Esophagus (tissue), 2 donors: ENCODE data around the gene RPS2. TPM values are rescaled to one million over a fixed set of nuclear protein-coding genes. Genes with fewer than 3 reads are reported as not detected.

ENCODE experiments used
- H3K27ac ChIP-seq, 2 donors: one replicate each; pipeline ENCODE4 v1.5.1; 2013; ENCODE audit warnings: low read depth in 2 of 2, mild to moderate bottlenecking in 2 of 2, inconsistent platforms in 1 of 2, low read length in 1 of 2, moderate library complexity in 1 of 2
- H3K27me3 ChIP-seq, 2 donors: one replicate each; pipeline ENCODE4 v1.6.1; 2013; ENCODE audit warnings: low read length in 2 of 2, control low read depth in 1 of 2, mild to moderate bottlenecking in 1 of 2; ENCODE audit not compliant: insufficient read depth in 2 of 2, control insufficient read depth in 1 of 2
- H3K36me3 ChIP-seq, 2 donors: one replicate each; pipeline ENCODE4 v1.6.1; 2013; ENCODE audit warnings: low read length in 1 of 2; ENCODE audit not compliant: control insufficient read depth in 2 of 2, insufficient read depth in 2 of 2
- H3K4me1 ChIP-seq, 2 donors: one replicate each; pipeline ENCODE4 v1.6.1; 2013; ENCODE audit warnings: low read length in 1 of 2; ENCODE audit not compliant: control insufficient read depth in 2 of 2, insufficient read depth in 2 of 2
- H3K4me3 ChIP-seq, 2 donors: one replicate each; pipeline ENCODE4 v1.5.1; 2013; ENCODE audit warnings: low read length in 2 of 2, mild to moderate bottlenecking in 2 of 2, low read depth in 1 of 2, moderate library complexity in 1 of 2
- H3K9me3 ChIP-seq, 2 donors: one replicate each; pipeline ENCODE4 v1.6.1; 2013; ENCODE audit warnings: mild to moderate bottlenecking in 2 of 2, low read depth in 1 of 2, low read length in 1 of 2, moderate library complexity in 1 of 2; ENCODE audit not compliant: control insufficient read depth in 2 of 2, insufficient read depth in 1 of 2
- WGBS, 2 donors: extraction: QIAGEN DNeasy Blood & Tissue Kit; methylation state at CpG; one replicate each; pipeline ENCODE4 v1.1.7; 2013; 5-methylcytosine and 5-hydroxymethylcytosine counted together
- polyA plus RNA-seq, 2 donors: library from polyadenylated mRNA; stranded (reverse); fragments of 200-250 nt; gene quantifications; one replicate each; pipeline ENCODE4 v1.2.3, GENCODE V29; 2013
- donor health status: healthy with polysubstance abuse.
- donor health status: Bipolar disorder and iron deficiency.

The RPS2 gene
- polyA plus RNA-seq, 2 donors, result 2,871 to 3,908 TPM

- peak overlapping the region in 1 of 2 donors; percentile 74 for H3K27ac ChIP-seq
- peaks cover 2 to 19% of the 10 kb centered on the region in 2 donors for H3K36me3 ChIP-seq
- H3K9me3 ChIP-seq, result no peaks in the 10 kb centered on the region
- H3K27me3 ChIP-seq, result peaks cover 0 to 8% of the 10 kb centered on the region in 2 donors
- peaks cover 5 to 40% of the 10 kb centered on the region in 2 donors for H3K4me1 ChIP-seq
- peak overlapping the region in 1 of 2 donors; percentile 76 for H3K4me3 ChIP-seq
- 25 to 28% methylated on average over 19 of the region's 19 CpGs for WGBS, 2 donors
Observed at GRCh38 chr16:1982991-1983543, 18.4 kb upstream of the RPS2 start.

- H3K4me1 ChIP-seq, result peaks cover 5 to 50% of the 10 kb centered on the region in 2 donors
- peaks cover 5 to 28% of the 10 kb centered on the region in 2 donors for H3K36me3 ChIP-seq
- no peak overlapping the region for H3K4me3 ChIP-seq
- 41 to 42% methylated on average over 5 of the region's 5 CpGs for WGBS, 2 donors
- no peaks in the 10 kb centered on the region for H3K9me3 ChIP-seq
- peaks cover 0 to 9% of the 10 kb centered on the region in 2 donors for H3K27me3 ChIP-seq
- peak overlapping the region in 1 of 2 donors; percentile 3 for H3K27ac ChIP-seq
Observed at GRCh38 chr16:1982013-1982433, 17.4 kb upstream of the RPS2 start.

GRCh38 chr16:1981398-1981836 lies 16.8 kb upstream of the RPS2 start, which contains the start of gene NOXO1:
Gene NOXO1 (minus strand): TSS chr16:1981469. CDS start chr16:1981179, 290 bp downstream.
- H3K36me3 ChIP-seq, result peaks cover 5 to 32% of the 10 kb centered on the region in 2 donors
- H3K27me3 ChIP-seq, result peaks cover 0 to 10% of the 10 kb centered on the region in 2 donors
- H3K4me1 ChIP-seq, result peaks cover 5 to 55% of the 10 kb centered on the region in 2 donors
- H3K9me3 ChIP-seq, result no peaks in the 10 kb centered on the region
- peak within 1 kb of the TSS; percentile 1 to 8 for H3K4me3 ChIP-seq
- 29 to 31% methylated on average over 6 of the region's 6 CpGs for WGBS, 2 donors
- peak within 1 kb of the TSS in 1 of 2 donors; percentile 20 for H3K27ac ChIP-seq

GRCh38 chr16:1980770-1981087 lies 16.1 kb upstream of the RPS2 start:
- Histone ChIP-seq H3K9me3 (no peaks in the 10 kb centered on the region), H3K27me3 (peaks cover 0 to 10% of the 10 kb centered on the region in 2 donors), H3K27ac (no peak overlapping the region), H3K36me3 (peaks cover 5 to 32% of the 10 kb centered on the region in 2 donors), H3K4me3 (peak overlapping the region; percentile 1 to 5), H3K4me1 (peaks cover 5 to 52% of the 10 kb centered on the region in 2 donors)
- 17% methylated on average over 16 of the region's 16 CpGs for WGBS, 2 donors

GRCh38 chr16:1980030-1980769 lies 15.6 kb upstream of the RPS2 start:
- Histone ChIP-seq H3K27ac (peak overlapping the region; percentile 70 to 78), H3K36me3 (peaks cover 5 to 34% of the 10 kb centered on the region in 2 donors), H3K27me3 (peaks cover 0 to 10% of the 10 kb centered on the region in 2 donors), H3K4me3 (peak overlapping the region; percentile 8 to 42), H3K9me3 (no peaks in the 10 kb centered on the region), H3K4me1 (peaks cover 5 to 47% of the 10 kb centered on the region in 2 donors)
- 5 to 12% methylated on average over 53 of the region's 53 CpGs for WGBS, 2 donors

- peaks cover 0 to 44% of the 10 kb centered on the region in 2 donors for H3K4me1 ChIP-seq
- peaks cover 0 to 10% of the 10 kb centered on the region in 2 donors for H3K27me3 ChIP-seq
- 19% methylated on average over 60 to 70 of the region's 70 CpGs for WGBS, 2 donors
- peaks cover 5 to 42% of the 10 kb centered on the region in 2 donors for H3K36me3 ChIP-seq
- H3K4me3 ChIP-seq, result peak overlapping the region; percentile 42
- peak overlapping the region; percentile 78 to 79 for H3K27ac ChIP-seq
- no peaks in the 10 kb centered on the region for H3K9me3 ChIP-seq
Observed at GRCh38 chr16:1979271-1980029, 14.8 kb upstream of the RPS2 start.

- Histone ChIP-seq H3K27me3 (peaks cover 0 to 10% of the 10 kb centered on the region in 2 donors), H3K27ac (peak overlapping the region; percentile 78 to 79), H3K4me1 (peaks cover under 1 to 43% of the 10 kb centered on the region in 2 donors), H3K36me3 (peaks cover 5 to 47% of the 10 kb centered on the region in 2 donors), H3K9me3 (no peaks in the 10 kb centered on the region), H3K4me3 (peak overlapping the region; percentile 42)
- WGBS, 2 donors, result 57 to 74% methylated on average over 35 to 37 of the region's 37 CpGs
Observed at GRCh38 chr16:1978476-1979120, 14.0 kb upstream of the RPS2 start.

GRCh38 chr16:1977875-1978268 lies 13.2 kb upstream of the RPS2 start:
- peaks cover 0 to 10% of the 10 kb centered on the region in 2 donors for H3K27me3 ChIP-seq
- peak overlapping the region in 1 of 2 donors; percentile 60 for H3K27ac ChIP-seq
- peaks cover 4 to 41% of the 10 kb centered on the region in 2 donors for H3K4me1 ChIP-seq
- 91 to 95% methylated on average over 18 of the region's 18 CpGs for WGBS, 2 donors
- H3K36me3 ChIP-seq, result peaks cover 5 to 47% of the 10 kb centered on the region in 2 donors
- no peaks in the 10 kb centered on the region for H3K9me3 ChIP-seq
- peak overlapping the region in 1 of 2 donors; percentile 6 for H3K4me3 ChIP-seq
